Activated B cell treated with CpG ODN at 0.5 μM for 24 hours (primary cell): ENCODE data around the gene MYORG. TPM values are rescaled to one million over a fixed set of nuclear protein-coding genes. Genes with fewer than 3 reads are reported as not detected.

ENCODE experiments used
- ATAC-seq: fragments of 200-7000 bp; cut with Tn5 transposase; one replicate; pipeline ENCODE4 v1.10.0; 2021; ENCODE audit warnings: low read depth, mild to moderate bottlenecking, moderate library complexity
- CTCF ChIA-PET: fragments of 350-600 bp; sonication (Branson Sonifier 250); formaldehyde crosslinking; loops from one replicate; lab custom pipeline; 2021; ENCODE audit warnings: antibody characterized with exemption; lab: Charles Lee
- POLR2A ChIA-PET: fragments of 350-600 bp; sonication (Branson Sonifier 250); formaldehyde crosslinking; loops from one replicate; lab custom pipeline; 2021; ENCODE audit warnings: antibody characterized with exemption; lab: Charles Lee
- DNase-seq: peaks from one replicate; pipeline ENCODE4 v3.0.0; 2022
- H3K27ac Mint-ChIP-seq: one replicate; pipeline ENCODE4 v1.8.0; 2020; ENCODE audit warnings: mixed read lengths
- H3K27me3 Mint-ChIP-seq: one replicate; pipeline ENCODE4 v1.8.0; 2021; ENCODE audit warnings: mixed read lengths
- H3K36me3 Mint-ChIP-seq: one replicate; pipeline ENCODE4 v1.8.0; 2021; ENCODE audit warnings: low read depth, mixed read lengths
- H3K4me1 Mint-ChIP-seq: one replicate; pipeline ENCODE4 v1.8.0; 2021; ENCODE audit warnings: mixed read lengths
- H3K4me3 Mint-ChIP-seq: one replicate; pipeline ENCODE4 v1.8.0; 2020; ENCODE audit warnings: mild to moderate bottlenecking, mixed read lengths
- H3K9me3 Mint-ChIP-seq: one replicate; pipeline ENCODE4 v1.8.0; 2020; ENCODE audit warnings: mixed read lengths
- CTCF ChIP-seq: fragments of 200-600 bp; IDR thresholded peaks from one replicate; pipeline ENCODE4 v1.8.0; 2022; ENCODE audit warnings: antibody characterized with exemption, mild to moderate bottlenecking
- intact Hi-C: fragments of 100-400 bp; cut with micrococcal nuclease; formaldehyde crosslinking; loops from one replicate; pipeline ENCODE4 v1.15.1; 2024
- total RNA-seq: library from RNA; stranded (reverse); gene quantifications from 2 replicates; pipeline ENCODE4 v1.2.3, GENCODE V29; 2022

The MYORG gene
- total RNA-seq, 1 donor from 2014 or later: 0.24 TPM

- Mint-ChIP-seq H3K27ac (no peak overlapping the region), H3K4me3 (no peak overlapping the region), H3K36me3 (peaks cover 10% of the 10 kb centered on the region), H3K9me3 (no peaks in the 10 kb centered on the region), H3K27me3 (peaks cover 4% of the 10 kb centered on the region), H3K4me1 (no peaks in the 10 kb centered on the region)
- TF ChIP-seq CTCF: no peak
- CTCF ChIA-PET: no interaction called here
- no peak for DNase-seq
- intact Hi-C loops: no loop called here
- POLR2A ChIA-PET: no interaction called here
- no peak for ATAC-seq
These were observed 19.8 kb upstream of the MYORG start for GRCh38 chr9:34396276-34397214.

- intact Hi-C loops: no loop called here
- no peak for ATAC-seq
- no peaks in the 10 kb centered on the region for H3K4me1 Mint-ChIP-seq
- no peak for TF ChIP-seq CTCF
- no peaks in the 10 kb centered on the region for H3K9me3 Mint-ChIP-seq
- no peak overlapping the region for H3K4me3 Mint-ChIP-seq
- no peak for DNase-seq
- no peak overlapping the region for H3K27ac Mint-ChIP-seq
- ChIA-PET POLR2A (interaction anchor here (0.6 kb wide), 2 partner anchors 9 to 227 kb away, joined by 3 to 4 read pairs; partner anchors contain the start of gene DCTN3), CTCF (interaction anchor here (0.7 to 1.0 kb wide), 2 partner anchors 12 to 672 kb away, joined by 3 to 6 read pairs; no protein-coding TSS in a partner anchor)
- H3K27me3 Mint-ChIP-seq: peaks cover 13% of the 10 kb centered on the region
- H3K36me3 Mint-ChIP-seq: no peaks in the 10 kb centered on the region
These were observed 15.8 kb upstream of the MYORG start for GRCh38 chr9:34392511-34392910.

- DNase-seq (no peak), ATAC-seq (no peak)
- Mint-ChIP-seq H3K4me3 (no peak overlapping the region), H3K4me1 (no peaks in the 10 kb centered on the region), H3K9me3 (no peaks in the 10 kb centered on the region), H3K36me3 (no peaks in the 10 kb centered on the region), H3K27me3 (peaks cover 8% of the 10 kb centered on the region), H3K27ac (no peak overlapping the region)
- ChIA-PET CTCF (no interaction called here), POLR2A (no interaction called here)
- intact Hi-C loops: no loop called here
- no peak for TF ChIP-seq CTCF
These were observed 10.5 kb upstream of the MYORG start for GRCh38 chr9:34387239-34387638.

- no peak for ATAC-seq
- Mint-ChIP-seq H3K36me3 (no peaks in the 10 kb centered on the region), H3K27ac (no peak overlapping the region), H3K9me3 (no peaks in the 10 kb centered on the region), H3K4me3 (no peak overlapping the region), H3K4me1 (no peaks in the 10 kb centered on the region), H3K27me3 (peaks cover 8% of the 10 kb centered on the region)
- POLR2A ChIA-PET: no interaction called here
- CTCF ChIA-PET: no interaction called here
- no peak for DNase-seq
- intact Hi-C loops: no loop called here
- TF ChIP-seq CTCF: no peak
These were observed 10.0 kb upstream of the MYORG start for GRCh38 chr9:34386656-34387055.

GRCh38 chr9:34385561-34386230, 9.0 kb upstream of the MYORG start:
- POLR2A ChIA-PET: no interaction called here
- ATAC-seq (no peak), DNase-seq (no peak)
- Mint-ChIP-seq H3K27me3 (peaks cover 3% of the 10 kb centered on the region), H3K36me3 (no peaks in the 10 kb centered on the region), H3K9me3 (no peaks in the 10 kb centered on the region), H3K4me1 (peaks cover 9% of the 10 kb centered on the region), H3K4me3 (no peak overlapping the region), H3K27ac (no peak overlapping the region)
- CTCF ChIA-PET: no interaction called here
- no peak for TF ChIP-seq CTCF
- intact Hi-C loops: no loop called here
